KOPT-K1 (cell line): Measurements from ENCODE around the gene ANXA1.
"Not testable (repeated sequence)": the region's sequence is repeated elsewhere in the genome, so short reads cannot be mapped to it uniquely, and the experiment has no call there.

Experiments
- H3K27ac ChIP-seq: fragments of 200-600 bp; sonication (generic); 2 replicates; pipeline ENCODE4 v1.5.1; 2016; ENCODE audit warnings: antibody characterized with exemption, mild to moderate bottlenecking, low read depth, low read length; ENCODE audit not compliant: poor library complexity, severe bottlenecking
- H3K36me3 ChIP-seq: fragments of 200-600 bp; sonication (generic); 2 replicates; pipeline ENCODE4 v1.5.1; 2017; ENCODE audit warnings: antibody characterized with exemption, mild to moderate bottlenecking, low read length, moderate library complexity; ENCODE audit not compliant: insufficient read depth
- H3K9me3 ChIP-seq: fragments of 200-600 bp; sonication (generic); 2 replicates; pipeline ENCODE4 v1.5.1; 2017; ENCODE audit warnings: antibody characterized with exemption, low read length, mild to moderate bottlenecking; ENCODE audit not compliant: insufficient read depth, poor library complexity, severe bottlenecking

Gene ANXA1

GRCh38 chr9:73170185-73170957 is 18.7 kb downstream of the ANXA1 start:
- no peak overlapping the region for H3K27ac ChIP-seq
- no peaks in the 10 kb centered on the region for H3K36me3 ChIP-seq

GRCh38 chr9:73172901-73173215 is 21.2 kb downstream of the ANXA1 start:
- H3K9me3 ChIP-seq: no peaks in the 10 kb centered on the region
- no peak overlapping the region for H3K27ac ChIP-seq

More at GRCh38 chr9:73170185-73170957, 18.7 kb downstream of the ANXA1 start:
- H3K9me3 ChIP-seq: no peaks in the 10 kb centered on the region

GRCh38 chr9:73173557-73174329 is 22.1 kb downstream of the ANXA1 start:
- H3K36me3 ChIP-seq: no peaks in the 10 kb centered on the region
- H3K9me3 ChIP-seq: no peaks in the 10 kb centered on the region
- no peak overlapping the region for H3K27ac ChIP-seq

More at GRCh38 chr9:73172901-73173215, 21.2 kb downstream of the ANXA1 start:
- no peaks in the 10 kb centered on the region for H3K36me3 ChIP-seq

- H3K9me3 ChIP-seq: no peaks in the 10 kb centered on the region
- no peaks in the 10 kb centered on the region for H3K36me3 ChIP-seq
- H3K27ac ChIP-seq: no peak overlapping the region
Measured at GRCh38 chr9:73174330-73174980, 22.8 kb downstream of the ANXA1 start.

GRCh38 chr9:73176450-73176875 is 24.8 kb downstream of the ANXA1 start:
- Histone ChIP-seq H3K9me3 (no peaks in the 10 kb centered on the region), H3K36me3 (no peaks in the 10 kb centered on the region), H3K27ac (no peak overlapping the region)

GRCh38 chr9:73178044-73178443 is 26.4 kb downstream of the ANXA1 start:
- Histone ChIP-seq H3K9me3 (no peaks in the 10 kb centered on the region), H3K27ac (no peak overlapping the region), H3K36me3 (no peaks in the 10 kb centered on the region)

- H3K36me3 ChIP-seq: no peaks in the 10 kb centered on the region
- H3K9me3 ChIP-seq: no peaks in the 10 kb centered on the region
- no peak overlapping the region for H3K27ac ChIP-seq
Measured at GRCh38 chr9:73179589-73179988, 27.9 kb downstream of the ANXA1 start.

- no peaks in the 10 kb centered on the region for H3K9me3 ChIP-seq
- no peaks in the 10 kb centered on the region for H3K36me3 ChIP-seq
- no peak overlapping the region for H3K27ac ChIP-seq
Measured at GRCh38 chr9:73180403-73180802, 28.7 kb downstream of the ANXA1 start.

GRCh38 chr9:73182928-73183327 is 31.3 kb downstream of the ANXA1 start:
- H3K36me3 ChIP-seq: no peaks in the 10 kb centered on the region
- H3K27ac ChIP-seq: no peak overlapping the region
- H3K9me3 ChIP-seq: no peaks in the 10 kb centered on the region

GRCh38 chr9:73183428-73183827 is 31.8 kb downstream of the ANXA1 start:
- H3K9me3 ChIP-seq: no peaks in the 10 kb centered on the region
- no peaks in the 10 kb centered on the region for H3K36me3 ChIP-seq
- no peak overlapping the region for H3K27ac ChIP-seq

GRCh38 chr9:73183917-73184861 is 32.5 kb downstream of the ANXA1 start:
- Histone ChIP-seq H3K36me3 (no peaks in the 10 kb centered on the region), H3K27ac (no peak overlapping the region), H3K9me3 (no peaks in the 10 kb centered on the region)

GRCh38 chr9:73191109-73191508 is 39.4 kb downstream of the ANXA1 start:
- not testable (repeated sequence) for H3K36me3 ChIP-seq, H3K9me3 ChIP-seq, H3K27ac ChIP-seq

- Histone ChIP-seq H3K9me3 (no peaks in the 10 kb centered on the region), H3K27ac (no peak overlapping the region), H3K36me3 (no peaks in the 10 kb centered on the region)
Measured at GRCh38 chr9:73194284-73194683, 42.6 kb downstream of the ANXA1 start.

GRCh38 chr9:73199448-73199847 is 47.8 kb downstream of the ANXA1 start:
- Histone ChIP-seq H3K36me3 (no peaks in the 10 kb centered on the region), H3K9me3 (no peaks in the 10 kb centered on the region), H3K27ac (no peak overlapping the region)
